H9 (cell line): ENCODE measurements around the gene COL4A1. TPM values are rescaled to one million over a fixed set of nuclear protein-coding genes. Genes with fewer than 3 reads are reported as not detected.

Experiments
- DNase-seq: peaks from one replicate; pipeline ENCODE4 v3.0.0-alpha.2; 2017
- H2AFZ ChIP-seq: one replicate; pipeline ENCODE4 v1.6.1; 2013; ENCODE audit warnings: mild to moderate bottlenecking, low read length, control low read depth, moderate library complexity
- H2AK5ac ChIP-seq: 2 replicates; pipeline ENCODE4 v1.6.1; 2013; ENCODE audit warnings: low read length, control low read depth, mixed read lengths; ENCODE audit not compliant: insufficient read length
- H2BK120ac ChIP-seq: one replicate; pipeline ENCODE4 v1.6.1; 2013; ENCODE audit warnings: low read depth, mild to moderate bottlenecking, low read length, control low read depth, inconsistent platforms; ENCODE audit not compliant: poor library complexity, severe bottlenecking
- H2BK12ac ChIP-seq: 2 replicates; pipeline ENCODE4 v1.6.1; 2013; ENCODE audit warnings: low read length, control low read depth, mixed read lengths, low read depth; ENCODE audit not compliant: insufficient read length
- H2BK15ac ChIP-seq: 2 replicates; pipeline ENCODE4 v1.6.1; 2013; ENCODE audit warnings: low read depth, low read length, control low read depth
- H2BK20ac ChIP-seq: one replicate; pipeline ENCODE4 v1.6.1; 2013; ENCODE audit warnings: low read depth, mild to moderate bottlenecking, low read length, control low read depth, inconsistent platforms; ENCODE audit not compliant: poor library complexity, severe bottlenecking
- H2BK5ac ChIP-seq: 2 replicates; pipeline ENCODE4 v1.6.1; 2013; ENCODE audit warnings: low read length, control low read depth, mixed read lengths; ENCODE audit not compliant: insufficient read length
- H3K14ac ChIP-seq: 2 replicates; pipeline ENCODE4 v1.6.1; 2013; ENCODE audit warnings: low read length, control low read depth; ENCODE audit not compliant: insufficient read depth
- H3K18ac ChIP-seq: 2 replicates; pipeline ENCODE4 v1.6.1; 2013; ENCODE audit warnings: low read depth, mild to moderate bottlenecking, mixed read lengths, low read length, control low read depth; ENCODE audit not compliant: insufficient read length
- H3K23ac ChIP-seq: 2 replicates; pipeline ENCODE4 v1.6.1; 2013; ENCODE audit warnings: low read length, control low read depth, mixed read lengths, low read depth; ENCODE audit not compliant: insufficient read length
- H3K23me2 ChIP-seq: 2 replicates; pipeline ENCODE4 v1.6.1; 2013; ENCODE audit warnings: low read depth, mild to moderate bottlenecking, mixed read lengths, low read length, control low read depth; ENCODE audit not compliant: insufficient read length, poor library complexity, severe bottlenecking
- H3K27ac ChIP-seq: 2 replicates; pipeline ENCODE4 v1.5.1; 2013; ENCODE audit warnings: low read length, control low read depth, mixed read lengths, low read depth; ENCODE audit not compliant: insufficient read length
- H3K27me3 ChIP-seq: 2 replicates; pipeline ENCODE4 v1.6.1; 2013; ENCODE audit warnings: low read length, control low read depth, inconsistent platforms; ENCODE audit not compliant: insufficient read depth
- H3K4ac ChIP-seq: 2 replicates; pipeline ENCODE4 v1.6.1; 2013; ENCODE audit warnings: low read depth, mild to moderate bottlenecking, control low read depth, inconsistent platforms, low read length, moderate library complexity
- H3K4me1 ChIP-seq: 2 replicates; pipeline ENCODE4 v1.6.1; 2013; ENCODE audit warnings: low read length, control low read depth, inconsistent platforms; ENCODE audit not compliant: insufficient read depth
- H3K4me2 ChIP-seq: 2 replicates; pipeline ENCODE4 v1.6.1; 2013; ENCODE audit warnings: low read length, control low read depth, mixed read lengths; ENCODE audit not compliant: insufficient read length, insufficient read depth
- H3K56ac ChIP-seq: 2 replicates; pipeline ENCODE4 v1.6.1; 2013; ENCODE audit warnings: low read depth, mild to moderate bottlenecking, mixed read lengths, low read length, control low read depth; ENCODE audit not compliant: insufficient read length
- H3K79me1 ChIP-seq: 2 replicates; pipeline ENCODE4 v1.6.1; 2013; ENCODE audit warnings: low read depth, mild to moderate bottlenecking, moderate library complexity, low read length, control low read depth, inconsistent platforms; ENCODE audit not compliant: insufficient read depth, poor library complexity, severe bottlenecking
- H3K79me2 ChIP-seq: 2 replicates; pipeline ENCODE4 v1.6.1; 2013; ENCODE audit warnings: low read length, control low read depth, inconsistent platforms; ENCODE audit not compliant: insufficient read depth
- H3K9ac ChIP-seq: 2 replicates; pipeline ENCODE4 v1.6.1; 2013; ENCODE audit warnings: low read length, control low read depth, mixed read lengths; ENCODE audit not compliant: insufficient read length; ENCODE audit errors: extremely low read depth
- H3K9me3 ChIP-seq: one replicate; pipeline ENCODE4 v1.6.1; 2013; ENCODE audit warnings: low read depth, low read length, inconsistent platforms; ENCODE audit not compliant: control insufficient read depth
- H3T11ph ChIP-seq: one replicate; pipeline ENCODE4 v1.6.1; 2013; ENCODE audit warnings: mild to moderate bottlenecking, low read length, control low read depth, inconsistent platforms
- H4K20me1 ChIP-seq: one replicate; pipeline ENCODE4 v1.6.1; 2013; ENCODE audit not compliant: control insufficient read depth, insufficient read length, insufficient read depth
- H4K5ac ChIP-seq: 2 replicates; pipeline ENCODE4 v1.6.1; 2013; ENCODE audit warnings: low read depth, mild to moderate bottlenecking, mixed read lengths, low read length, control low read depth; ENCODE audit not compliant: insufficient read length
- H4K8ac ChIP-seq: replicated peaks from 2 replicates; pipeline ENCODE4 v1.6.1; 2013; ENCODE audit warnings: low read length, control low read depth, mixed read lengths, low read depth; ENCODE audit not compliant: insufficient read length
- H4K91ac ChIP-seq: 2 replicates; pipeline ENCODE4 v1.6.1; 2013; ENCODE audit warnings: low read depth, mild to moderate bottlenecking, moderate library complexity, mixed read lengths, low read length, control low read depth; ENCODE audit not compliant: insufficient read length
- H3K27ac Mint-ChIP-seq, 3 experiments: 2 replicates in 2 of 3; 3 replicates in 1 of 3; pipeline ENCODE4 v1.8.0; 2020 to 2021; ENCODE audit warnings: mixed read lengths in 3 of 3, mild to moderate bottlenecking in 1 of 3, moderate library complexity in 1 of 3
- H3K27me3 Mint-ChIP-seq: 2 replicates; pipeline ENCODE4 v1.8.0; 2021; ENCODE audit warnings: low read depth, mild to moderate bottlenecking, moderate library complexity, mixed read lengths
- H3K36me3 Mint-ChIP-seq, 3 experiments: 2 replicates in 2 of 3; 3 replicates in 1 of 3; pipeline ENCODE4 v1.8.0; 2020 to 2021; ENCODE audit warnings: low read depth in 3 of 3, mixed read lengths in 3 of 3; ENCODE audit not compliant: insufficient read depth in 1 of 3
- H3K4me1 Mint-ChIP-seq, 2 experiments: 2 replicates each; pipeline ENCODE4 v1.8.0; 2020; ENCODE audit warnings: mixed read lengths in 2 of 2
- H3K4me3 Mint-ChIP-seq, 2 experiments: 2 replicates in 1 of 2; 3 replicates in 1 of 2; pipeline ENCODE4 v1.8.0; 2020 to 2021; ENCODE audit warnings: mild to moderate bottlenecking in 2 of 2, mixed read lengths in 2 of 2, moderate library complexity in 1 of 2
- H3K9me3 Mint-ChIP-seq, 2 experiments: 2 replicates in 1 of 2; 3 replicates in 1 of 2; pipeline ENCODE4 v1.8.0; 2020; ENCODE audit warnings: mild to moderate bottlenecking in 2 of 2, mixed read lengths in 2 of 2, moderate library complexity in 1 of 2
- CTCF ChIP-seq: fragments of 200-600 bp; sonication (generic); conservative IDR thresholded peaks from 3 replicates; pipeline ENCODE4 v1.8.0; 2021; ENCODE audit warnings: antibody characterized with exemption, mild to moderate bottlenecking
- WGBS: extraction: QIAGEN DNeasy Blood & Tissue Kit; methylation state at CpG from one replicate; pipeline ENCODE4 v1.1.7; 2013; ENCODE audit warnings: missing lambda C conversion rate, low lambda C conversion rate, mixed read lengths; ENCODE audit not compliant: insufficient read length; ENCODE audit errors: extremely low coverage; 5-methylcytosine and 5-hydroxymethylcytosine counted together
- total RNA-seq: library from RNA; stranded (reverse); gene quantifications from 2 replicates; pipeline ENCODE4 v1.2.1, GENCODE V29; 2021

The COL4A1 gene
- total RNA-seq, 1 experiment from 2014 or later: 73.1 TPM

- no peaks in the 10 kb centered on the region for H3K23me2 ChIP-seq
- H3K9me3 ChIP-seq: no peaks in the 10 kb centered on the region
These were observed 191.4 kb downstream of the COL4A1 start for GRCh38 chr13:110115591-110115990.

More at GRCh38 chr13:110115591-110115990, 191.4 kb downstream of the COL4A1 start:
- Histone ChIP-seq H2BK120ac (no peak overlapping the region), H2BK5ac (no peak overlapping the region), H3K4me2 (no peak overlapping the region), H2BK15ac (no peak overlapping the region), H3T11ph (no peak overlapping the region), H2AFZ (no peak overlapping the region), H2AK5ac (no peak overlapping the region), H3K9ac (no peak overlapping the region), H3K4me1 (no peaks in the 10 kb centered on the region), H3K56ac (no peak overlapping the region), H3K4ac (no peak overlapping the region), H4K8ac (no peak overlapping the region), H3K27ac (no peak overlapping the region), H3K18ac (no peak overlapping the region), H2BK20ac (no peak overlapping the region), H3K27me3 (no peaks in the 10 kb centered on the region), H3K23ac (no peak overlapping the region), H3K14ac (no peak overlapping the region), H4K5ac (no peak overlapping the region), H2BK12ac (no peak overlapping the region), H3K79me2 (no peaks in the 10 kb centered on the region), H4K91ac (no peak overlapping the region), H3K79me1 (no peaks in the 10 kb centered on the region), H4K20me1 (no peaks in the 10 kb centered on the region)
- DNase-seq: no peak
- Mint-ChIP-seq H3K9me3 (no peaks in the 10 kb centered on the region), H3K27ac (no peak overlapping the region), H3K27me3 (peaks cover 26% of the 10 kb centered on the region), H3K4me1 (peaks cover 15 to 16% of the 10 kb centered on the region in 2 experiments), H3K36me3 (no peaks in the 10 kb centered on the region), H3K4me3 (no peak overlapping the region)
- no peak for TF ChIP-seq CTCF
- no CpG with 5 or more reads among the region's 5 CpGs for WGBS
